Activated CD4-positive, alpha-beta memory T cell treated with anti-CD3 and anti-CD28 coated beads for 36 hours (primary cell): ENCODE measurements around the gene CHST5. TPM values are rescaled to one million over a fixed set of nuclear protein-coding genes. Genes with fewer than 3 reads are reported as not detected.

Source experiments
- CTCF ChIA-PET: fragments of 350-600 bp; sonication (Branson Sonifier 250); formaldehyde crosslinking; loops from one replicate; lab custom pipeline; 2021; ENCODE audit warnings: antibody characterized with exemption, inconsistent platforms; lab: Charles Lee
- POLR2A ChIA-PET: fragments of 350-600 bp; sonication (Branson Sonifier 250); formaldehyde crosslinking; loops from one replicate; lab custom pipeline; 2021; ENCODE audit warnings: antibody characterized with exemption; lab: Charles Lee
- DNase-seq: peaks from one replicate; pipeline ENCODE4 v3.0.0-alpha.2; 2020
- H3K27ac Mint-ChIP-seq: one replicate; pipeline ENCODE4 v1.8.0; 2021; ENCODE audit warnings: mixed read lengths
- H3K27me3 Mint-ChIP-seq: one replicate; pipeline ENCODE4 v1.8.0; 2021; ENCODE audit warnings: mixed read lengths
- H3K36me3 Mint-ChIP-seq: one replicate; pipeline ENCODE4 v1.8.0; 2021; ENCODE audit warnings: mixed read lengths
- H3K4me1 Mint-ChIP-seq: one replicate; pipeline ENCODE4 v1.8.0; 2021; ENCODE audit warnings: low read depth, mixed read lengths
- H3K4me3 Mint-ChIP-seq: one replicate; pipeline ENCODE4 v1.8.0; 2021; ENCODE audit warnings: mild to moderate bottlenecking, mixed read lengths
- H3K9me3 Mint-ChIP-seq: one replicate; pipeline ENCODE4 v1.8.0; 2021; ENCODE audit warnings: mixed read lengths
- intact Hi-C: fragments of 100-400 bp; cut with micrococcal nuclease; formaldehyde crosslinking; loops from one replicate; pipeline ENCODE4 v1.15.1; 2023
- total RNA-seq, 2 experiments: library from RNA; stranded (reverse); gene quantifications; one replicate each; pipeline ENCODE4 v1.2.3, GENCODE V29; 2021

The CHST5 gene
- total RNA-seq, 2 experiments from 2014 or later: 0.34 TPM; not detected in 1

GRCh38 chr16:75566758-75567255 lies 30.9 kb upstream of the CHST5 start:
- POLR2A ChIA-PET: interaction anchor here (1.1 to 3.7 kb wide), 4 partner anchors 11 to 82 kb away, joined by 3 to 17 read pairs (median 6); partner anchors contain the start of genes ADAT1, KARS1, TERF2IP and TMEM231
- intact Hi-C loops: loop anchor here (1.0 to 5.0 kb wide), 5 partner anchors 56 to 1624 kb away; partner anchors contain the start of genes ADAT1, CFDP1, MON1B and TMEM170A
- Mint-ChIP-seq H3K36me3 (peaks cover 12% of the 10 kb centered on the region), H3K9me3 (no peaks in the 10 kb centered on the region), H3K4me1 (peaks cover 41% of the 10 kb centered on the region), H3K4me3 (peak overlapping the region; percentile 94), H3K27me3 (peaks cover 7% of the 10 kb centered on the region), H3K27ac (no peak overlapping the region)
- DNase-seq: peak; percentile 45
- CTCF ChIA-PET: interaction anchor here (1.0 to 3.8 kb wide), 6 partner anchors 45 to 197 kb away, joined by 4 to 19 read pairs (median 4); partner anchors contain the start of genes KARS1, TERF2IP and TMEM170A

- Mint-ChIP-seq H3K9me3 (no peaks in the 10 kb centered on the region), H3K36me3 (peaks cover 9% of the 10 kb centered on the region), H3K27me3 (peaks cover 7% of the 10 kb centered on the region), H3K27ac (peak within 1 kb of the TSS; percentile 85), H3K4me1 (peaks cover 39% of the 10 kb centered on the region), H3K4me3 (peak within 1 kb of the TSS; percentile 94)
- intact Hi-C loops: loop anchor here (1.0 to 5.0 kb wide), 5 partner anchors 57 to 1625 kb away; partner anchors contain the start of genes ADAT1, CFDP1, MON1B and TMEM170A
- POLR2A ChIA-PET: interaction anchor here (1.1 to 3.7 kb wide), 4 partner anchors 10 to 83 kb away, joined by 3 to 17 read pairs (median 6); partner anchors contain the start of genes ADAT1, KARS1, TERF2IP and TMEM231
- CTCF ChIA-PET: interaction anchor here (0.6 to 3.8 kb wide), 7 partner anchors 11 to 101 kb away, joined by 3 to 19 read pairs (median 6); partner anchors contain the start of genes ADAT1, TMEM170A and TMEM231
- peak; percentile 92 for DNase-seq
These were observed 30.3 kb upstream of the CHST5 start, which contains the start of gene GABARAPL2 for GRCh38 chr16:75566040-75566757. GABARAPL2 (plus strand) TSS chr16:75566379; CDS start chr16:75566487, 108 bp downstream.

GRCh38 chr16:75565640-75566039 lies 29.7 kb upstream of the CHST5 start:
- no peak for DNase-seq
- intact Hi-C loops: loop anchor here (1.0 to 5.0 kb wide), 9 partner anchors 9 to 1625 kb away; partner anchors contain the start of genes ADAT1, CFDP1, KARS1 and MON1B
- Mint-ChIP-seq H3K4me1 (peaks cover 38% of the 10 kb centered on the region), H3K27ac (peak overlapping the region; percentile 85), H3K27me3 (peaks cover 7% of the 10 kb centered on the region), H3K4me3 (peak overlapping the region; percentile 94), H3K36me3 (peaks cover 7% of the 10 kb centered on the region), H3K9me3 (no peaks in the 10 kb centered on the region)
- POLR2A ChIA-PET: interaction anchor here (1.0 to 3.7 kb wide), 3 partner anchors 10 to 82 kb away, joined by 6 to 17 read pairs (median 7); partner anchors contain the start of genes ADAT1, KARS1, TERF2IP and TMEM231
- CTCF ChIA-PET: interaction anchor here (0.6 to 3.8 kb wide), 7 partner anchors 10 to 100 kb away, joined by 3 to 19 read pairs (median 6); partner anchors contain the start of genes ADAT1, TMEM170A and TMEM231

GRCh38 chr16:75559564-75560372 lies 23.9 kb upstream of the CHST5 start:
- intact Hi-C loops: no loop called here
- POLR2A ChIA-PET: no interaction called here
- DNase-seq: no peak
- no peak overlapping the region for H3K27ac Mint-ChIP-seq
- H3K36me3 Mint-ChIP-seq: no peaks in the 10 kb centered on the region
- peaks cover 5% of the 10 kb centered on the region for H3K4me1 Mint-ChIP-seq
- H3K4me3 Mint-ChIP-seq: no peak overlapping the region
- H3K27me3 Mint-ChIP-seq: peaks cover 11% of the 10 kb centered on the region
- CTCF ChIA-PET: interaction anchor here (1.2 to 1.5 kb wide), 2 partner anchors 9 to 42 kb away, joined by 3 to 4 read pairs; no protein-coding TSS in a partner anchor
- H3K9me3 Mint-ChIP-seq: no peaks in the 10 kb centered on the region

- no peaks in the 10 kb centered on the region for H3K9me3 Mint-ChIP-seq
- no peak overlapping the region for H3K27ac Mint-ChIP-seq
- no peak overlapping the region for H3K4me3 Mint-ChIP-seq
These were observed 23.0 kb upstream of the CHST5 start for GRCh38 chr16:75558846-75559401.

GRCh38 chr16:75556431-75556950 lies 20.6 kb upstream of the CHST5 start:
- peaks cover 4% of the 10 kb centered on the region for H3K27me3 Mint-ChIP-seq
- DNase-seq: no peak
- intact Hi-C loops: loop anchor here (1.0 to 2.0 kb wide), 7 partner anchors 9 to 1634 kb away; partner anchors contain the start of genes ADAT1, CFDP1, KARS1 and MON1B
- peak overlapping the region; percentile 85 for H3K27ac Mint-ChIP-seq
- H3K36me3 Mint-ChIP-seq: no peaks in the 10 kb centered on the region
- ChIA-PET CTCF (interaction anchor here (0.6 to 2.8 kb wide), 9 partner anchors 9 to 382 kb away, joined by 3 to 13 read pairs (median 4); partner anchors contain the start of genes ADAT1, GABARAPL2 and TMEM170A), POLR2A (interaction anchor here (1.0 to 2.1 kb wide), 5 partner anchors 8 to 93 kb away, joined by 3 to 8 read pairs (median 5); partner anchors contain the start of genes GABARAPL2 and TMEM170A)
- peaks cover 3% of the 10 kb centered on the region for H3K4me1 Mint-ChIP-seq
- peak overlapping the region; percentile 88 for H3K4me3 Mint-ChIP-seq
- no peaks in the 10 kb centered on the region for H3K9me3 Mint-ChIP-seq

More at GRCh38 chr16:75558846-75559401, 23.0 kb upstream of the CHST5 start:
- no peaks in the 10 kb centered on the region for H3K36me3 Mint-ChIP-seq
- ChIA-PET POLR2A (no interaction called here), CTCF (interaction anchor here (1.5 kb wide), 1 partner anchor 8 kb away, joined by 3 read pairs; no protein-coding TSS in a partner anchor)
- intact Hi-C loops: no loop called here
- peaks cover 8% of the 10 kb centered on the region for H3K27me3 Mint-ChIP-seq
- no peak for DNase-seq
- peaks cover 3% of the 10 kb centered on the region for H3K4me1 Mint-ChIP-seq

- Mint-ChIP-seq H3K36me3 (no peaks in the 10 kb centered on the region), H3K4me3 (peak within 1 kb of the TSS; percentile 88), H3K27me3 (peaks cover 4% of the 10 kb centered on the region), H3K9me3 (no peaks in the 10 kb centered on the region), H3K27ac (peak within 1 kb of the TSS; percentile 85), H3K4me1 (peaks cover 3% of the 10 kb centered on the region)
- DNase-seq: peak; percentile 98
- ChIA-PET POLR2A (interaction anchor here (0.5 to 2.1 kb wide), 6 partner anchors 9 to 1064 kb away, joined by 3 to 8 read pairs (median 4); partner anchors contain the start of genes GABARAPL2 and TMEM170A), CTCF (interaction anchor here (0.8 to 2.8 kb wide), 6 partner anchors 9 to 92 kb away, joined by 3 to 13 read pairs (median 4); partner anchors contain the start of genes ADAT1 and GABARAPL2)
- intact Hi-C loops: loop anchor here (1.0 to 2.0 kb wide), 7 partner anchors 9 to 1635 kb away; partner anchors contain the start of genes ADAT1, CFDP1, KARS1 and MON1B
These were observed 20.0 kb upstream of the CHST5 start, which contains the start of gene TMEM231 for GRCh38 chr16:75555707-75556430. TMEM231 (minus strand) TSS chr16:75556252; CDS start chr16:75556209, 43 bp downstream.

- Mint-ChIP-seq H3K27me3 (peaks cover 4% of the 10 kb centered on the region), H3K4me3 (peak overlapping the region; percentile 88), H3K27ac (peak overlapping the region; percentile 4), H3K9me3 (no peaks in the 10 kb centered on the region), H3K4me1 (peaks cover 3% of the 10 kb centered on the region), H3K36me3 (no peaks in the 10 kb centered on the region)
- peak; percentile 34 for DNase-seq
- intact Hi-C loops: no loop called here
- POLR2A ChIA-PET: interaction anchor here (0.5 to 2.1 kb wide), 5 partner anchors 9 to 1065 kb away, joined by 3 to 8 read pairs (median 5); partner anchors contain the start of gene GABARAPL2
- CTCF ChIA-PET: interaction anchor here (0.8 to 2.8 kb wide), 7 partner anchors 10 to 93 kb away, joined by 3 to 13 read pairs (median 4); partner anchors contain the start of genes ADAT1, GABARAPL2 and TMEM170A
These were observed 19.4 kb upstream of the CHST5 start for GRCh38 chr16:75555213-75555706.

- H3K4me3 Mint-ChIP-seq: no peak overlapping the region
- intact Hi-C loops: no loop called here
- no peaks in the 10 kb centered on the region for H3K27me3 Mint-ChIP-seq
- H3K9me3 Mint-ChIP-seq: no peaks in the 10 kb centered on the region
- CTCF ChIA-PET: interaction anchor here (0.9 to 1.1 kb wide), 2 partner anchors 35 to 319 kb away, joined by 3 to 4 read pairs; no protein-coding TSS in a partner anchor
- H3K36me3 Mint-ChIP-seq: no peaks in the 10 kb centered on the region
- H3K27ac Mint-ChIP-seq: no peak overlapping the region
- no peak for DNase-seq
- POLR2A ChIA-PET: no interaction called here
- H3K4me1 Mint-ChIP-seq: peaks cover 6% of the 10 kb centered on the region
These were observed 17.0 kb upstream of the CHST5 start for GRCh38 chr16:75552951-75553350.
